Suppressor macrophage treated with lipopolysaccharide for 4 hours (primary cell): ENCODE results near the gene SLC25A43.
"Not testable (repeated sequence)": the region's sequence is repeated elsewhere in the genome, so short reads cannot be mapped to it uniquely, and the experiment has no call there.

ENCODE experiments used
- DNase-seq: peaks from one replicate; pipeline ENCODE4 v3.0.0-alpha.2; 2020

SLC25A43 gene

DNA sequence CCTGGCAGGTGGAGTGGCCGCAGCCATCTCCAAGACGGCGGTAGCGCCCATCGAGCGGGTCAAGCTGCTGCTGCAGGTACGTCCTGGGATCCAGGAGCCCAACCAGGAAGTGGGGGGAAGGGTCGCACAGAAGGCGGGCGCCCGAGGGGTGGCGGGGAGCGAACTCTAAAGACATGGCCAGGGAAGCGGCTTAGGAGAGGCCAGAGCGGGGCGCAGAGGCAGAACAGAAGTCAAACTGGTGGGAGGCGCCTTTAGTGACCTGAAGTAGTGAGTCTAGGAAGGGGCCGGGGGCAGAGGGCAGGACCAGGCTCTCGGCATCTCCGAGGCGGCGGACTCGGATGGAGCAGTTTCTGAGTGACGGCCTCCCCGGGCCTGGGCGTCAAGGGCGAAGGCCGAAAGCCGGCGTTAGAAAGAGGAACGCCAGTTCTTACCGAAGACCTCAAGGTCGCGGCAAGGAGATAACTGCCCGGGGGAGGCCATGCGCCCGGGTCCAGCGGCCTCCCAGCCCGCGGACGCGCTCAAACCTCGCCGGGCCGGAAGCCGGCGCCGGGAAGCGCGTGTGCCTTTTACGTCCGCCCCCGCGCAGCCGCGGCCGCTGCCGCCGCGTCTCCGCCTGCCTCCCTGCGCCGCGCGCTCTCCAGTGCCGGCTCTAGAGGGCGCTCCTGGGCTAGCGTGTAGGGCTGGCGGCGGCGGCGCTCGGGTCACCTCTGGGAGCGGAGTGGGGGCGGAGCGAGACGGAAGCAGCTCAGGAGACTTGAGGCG is 69.6 kb downstream of the SLC25A43 start:
- DNase-seq, result peak; percentile 92

DNA sequence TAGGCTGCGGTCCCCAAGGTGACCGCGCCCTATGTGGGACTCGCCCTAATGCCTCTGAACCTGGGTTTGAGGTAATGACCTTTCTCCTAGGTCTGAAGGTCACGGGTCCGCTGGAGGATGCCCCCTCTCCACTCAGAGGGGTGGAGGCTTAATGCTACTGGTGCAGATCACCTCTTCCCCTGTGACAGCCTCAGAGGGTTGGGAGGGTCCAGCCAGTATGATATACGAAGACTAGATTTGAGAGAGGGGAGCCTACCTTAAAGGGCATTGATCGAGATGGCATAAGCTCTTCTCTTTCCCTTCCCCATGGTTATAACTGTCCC is 70.1 kb downstream of the SLC25A43 start:
- no peak for DNase-seq

DNA sequence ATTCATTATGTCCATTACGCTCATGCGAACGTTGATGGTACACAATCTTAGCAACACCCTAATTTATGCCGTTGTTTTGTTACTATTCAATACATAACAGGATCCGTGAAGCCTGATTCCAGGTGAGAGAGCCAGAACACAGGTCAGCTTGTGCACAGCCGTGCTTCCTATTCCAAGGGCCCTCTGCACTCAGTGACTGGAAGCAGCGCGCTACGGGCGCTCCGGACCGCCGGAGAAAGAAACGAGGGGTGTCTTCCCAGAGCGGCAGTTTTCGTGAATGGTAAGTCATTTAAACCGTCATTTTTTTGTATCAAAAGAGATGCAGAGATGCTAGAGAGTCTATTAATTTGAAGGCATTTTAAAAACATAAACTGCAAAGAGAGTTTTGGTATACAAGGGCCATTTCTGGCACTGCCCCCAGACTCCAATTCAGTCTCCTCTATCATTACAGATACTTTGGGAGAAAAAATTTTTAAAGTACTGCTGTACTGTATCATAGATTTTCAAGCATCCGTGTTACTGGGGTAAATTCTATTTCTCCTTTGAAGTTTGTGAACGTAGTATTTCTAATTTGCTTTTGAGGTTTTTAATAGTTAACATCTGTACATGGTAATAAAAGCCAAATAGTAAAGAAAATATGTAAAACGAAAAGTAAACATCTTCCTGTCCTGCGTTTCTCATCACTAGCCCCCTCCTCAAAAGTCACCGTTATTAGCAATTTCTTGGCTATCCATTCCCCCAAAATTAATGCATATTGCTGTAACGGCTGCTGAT is 75.7 kb downstream of the SLC25A43 start:
- DNase-seq, result no peak

DNA sequence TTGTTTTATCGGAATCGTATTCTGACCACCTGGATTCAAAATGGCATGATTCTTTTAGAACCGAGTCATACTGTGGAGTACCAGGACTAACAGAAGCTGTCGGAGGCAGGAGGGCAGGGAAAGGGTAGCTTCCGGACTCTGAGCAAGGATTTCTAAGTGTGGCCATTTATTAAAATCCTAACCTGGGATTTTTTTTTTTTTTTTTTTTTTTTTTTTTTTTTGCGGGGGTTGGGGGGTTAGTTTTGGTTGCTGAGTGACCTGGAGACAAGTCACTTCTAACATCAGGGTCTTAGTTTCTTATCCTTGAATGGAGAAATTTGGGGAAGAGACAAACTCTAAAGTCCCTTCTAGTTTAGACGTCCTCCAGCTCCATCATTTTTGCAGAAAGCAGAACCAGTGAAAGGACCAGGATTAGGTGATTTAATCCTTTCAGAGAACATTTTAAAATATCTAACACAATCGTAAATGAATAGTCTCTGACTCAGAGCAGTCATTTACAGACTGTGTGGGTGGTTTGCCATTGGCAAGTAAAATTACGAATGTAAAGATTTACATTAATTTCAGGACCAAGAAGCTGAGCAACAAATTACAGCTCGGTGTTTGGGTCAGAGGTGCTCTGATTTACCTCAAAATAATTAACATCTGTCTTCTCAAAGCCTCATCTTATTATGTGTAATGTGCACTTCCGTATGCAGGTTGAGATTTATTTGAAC is 76.4 kb downstream of the SLC25A43 start:
- no peak for DNase-seq

DNA sequence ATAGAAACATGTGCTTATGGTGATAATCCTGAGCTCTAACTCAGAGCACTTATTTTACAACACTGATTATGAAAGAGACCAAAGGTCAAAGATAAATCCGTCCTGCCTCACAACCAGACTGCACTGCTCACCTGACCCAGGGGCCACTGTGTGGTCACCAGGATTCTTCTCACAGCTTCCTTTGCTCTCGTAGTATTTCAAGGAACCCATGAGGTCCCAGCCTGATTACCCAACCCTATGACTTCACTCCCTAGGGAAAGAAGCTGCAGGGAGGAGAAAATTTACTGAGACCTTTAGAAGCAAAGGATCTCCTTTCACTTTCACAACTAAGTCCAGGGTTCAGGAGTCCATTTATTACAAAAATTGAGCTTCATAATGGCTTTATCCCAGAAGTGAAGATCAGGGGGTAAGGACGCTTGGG is 78.7 kb downstream of the SLC25A43 start:
- DNase-seq, result peak; percentile 75

DNA sequence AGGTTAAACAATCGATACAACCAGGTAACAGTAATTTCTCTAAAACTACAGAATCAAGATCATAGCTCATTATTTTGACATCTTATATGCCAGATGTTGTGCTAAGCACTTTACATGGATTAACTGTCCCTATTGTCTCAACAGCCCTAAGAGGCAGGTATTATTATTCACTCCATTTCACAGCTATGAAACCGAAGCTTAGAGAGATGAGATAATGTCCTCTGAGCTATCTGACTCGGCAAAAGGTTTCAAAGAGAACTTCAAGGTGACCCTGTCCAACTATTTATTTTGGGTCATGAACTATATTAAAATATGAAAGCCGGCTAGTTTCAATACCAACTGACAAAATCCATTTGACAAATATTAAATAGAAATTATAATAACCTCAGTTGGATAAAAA is 79.4 kb downstream of the SLC25A43 start:
- no peak for DNase-seq

DNA sequence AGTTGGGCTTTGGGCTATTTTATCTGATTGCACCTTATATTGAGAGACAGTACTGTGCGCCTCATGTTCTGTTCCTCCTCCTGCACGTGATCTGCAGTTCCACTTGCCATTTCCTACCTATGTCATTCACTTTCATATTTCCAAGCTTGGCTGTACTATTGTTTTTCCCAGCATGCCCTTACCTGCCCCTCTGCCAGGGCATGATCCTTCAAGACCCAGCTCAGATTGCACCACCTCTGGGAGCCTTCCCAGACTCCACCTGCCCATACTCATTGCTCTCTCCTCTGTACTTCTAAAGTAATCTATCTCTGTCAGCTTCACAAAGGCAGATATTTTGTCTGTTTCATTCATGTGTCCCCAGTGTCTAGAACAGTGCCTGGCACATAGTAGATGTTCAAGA is 80.7 kb downstream of the SLC25A43 start:
- no peak for DNase-seq

DNA sequence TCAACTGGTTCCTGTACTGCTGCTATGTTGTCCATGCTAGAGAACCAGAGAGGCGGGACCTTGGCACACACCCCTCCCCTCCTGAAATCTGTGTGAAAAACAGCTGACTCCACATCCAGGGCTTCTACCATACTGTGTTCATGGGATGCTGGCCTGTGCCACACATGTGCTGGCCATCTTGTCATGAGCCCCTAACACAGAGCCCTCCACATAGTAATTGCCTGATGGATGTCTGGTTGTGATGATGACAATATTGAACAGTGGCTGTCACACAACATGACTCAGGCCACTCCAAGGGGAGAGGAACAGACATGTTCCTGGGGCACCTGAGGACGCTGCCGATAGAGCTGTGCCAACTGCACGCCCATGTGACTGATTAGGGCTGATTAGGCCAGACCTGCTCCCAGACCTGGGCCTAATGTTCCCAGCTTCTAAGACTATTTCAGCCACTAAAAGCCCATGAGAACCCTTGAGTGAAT is 82.2 kb downstream of the SLC25A43 start:
- no peak for DNase-seq

DNA sequence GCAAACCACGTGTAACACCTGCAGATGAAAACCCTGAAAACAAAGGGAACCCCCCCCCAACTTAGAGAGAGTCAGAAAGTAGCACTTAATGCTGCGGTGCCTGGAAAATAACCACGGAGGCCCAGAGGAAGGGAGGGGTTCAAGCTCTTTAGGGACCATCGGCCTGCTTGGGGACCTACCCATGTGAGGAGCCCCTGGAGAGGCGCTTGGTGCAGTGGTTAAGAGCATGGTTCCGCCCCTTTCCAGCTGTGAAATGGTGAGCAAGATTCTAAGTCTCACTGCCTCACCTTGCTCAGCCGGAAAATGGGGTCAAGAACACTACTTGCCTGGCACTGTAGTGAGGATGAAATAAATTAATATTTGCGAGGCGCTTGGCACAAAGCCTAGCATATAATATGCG is 82.9 kb downstream of the SLC25A43 start:
- DNase-seq, result no peak

DNA sequence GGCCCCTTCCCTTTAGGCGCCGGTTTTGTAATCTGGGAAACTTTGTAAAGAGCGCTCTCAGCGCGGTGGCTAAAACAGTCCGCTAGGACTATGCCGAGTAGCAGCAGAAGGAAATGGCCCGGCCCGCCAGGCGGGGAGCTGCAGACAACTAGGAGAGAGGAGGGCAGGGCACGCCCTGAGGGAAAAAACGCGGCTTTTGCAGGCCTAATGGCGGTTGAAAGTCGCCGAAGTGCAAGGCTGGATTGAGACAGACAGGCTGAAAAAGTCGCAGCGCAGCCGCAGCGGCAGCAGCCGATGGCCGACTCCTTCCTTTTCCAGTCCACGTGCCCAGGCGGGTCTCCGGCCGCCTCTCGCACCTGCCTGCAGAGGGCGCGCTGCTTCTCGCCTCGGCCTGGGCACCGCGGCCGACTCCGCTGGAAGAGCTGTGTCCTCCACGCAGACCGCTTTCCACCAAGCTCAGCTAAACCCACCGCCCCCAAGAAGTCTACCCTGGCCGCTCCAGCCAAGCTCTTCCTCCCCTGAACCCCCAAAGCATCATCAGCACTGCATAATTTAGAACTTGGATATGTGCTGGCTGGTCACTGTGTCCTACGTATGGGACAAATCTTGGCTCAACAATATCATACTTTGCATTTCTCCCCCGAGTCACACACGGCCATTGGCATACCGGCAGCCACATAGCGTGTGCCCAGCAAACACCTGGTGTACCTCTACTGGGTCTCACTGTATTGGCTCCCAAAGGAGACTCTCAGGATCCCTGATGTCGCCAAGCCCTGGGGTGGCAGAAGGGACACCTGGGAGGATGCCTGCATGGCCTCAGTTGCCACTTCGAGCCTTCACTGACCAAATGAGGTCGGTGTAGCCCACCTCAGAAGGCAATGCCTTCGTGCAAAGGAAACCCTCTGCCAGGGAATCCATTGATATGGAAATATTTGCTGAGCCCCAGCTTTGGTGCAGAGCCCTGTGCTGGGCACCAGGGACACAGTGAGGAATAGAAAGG is 83.6 kb downstream of the SLC25A43 start:
- DNase-seq, result peak; percentile 73

DNA sequence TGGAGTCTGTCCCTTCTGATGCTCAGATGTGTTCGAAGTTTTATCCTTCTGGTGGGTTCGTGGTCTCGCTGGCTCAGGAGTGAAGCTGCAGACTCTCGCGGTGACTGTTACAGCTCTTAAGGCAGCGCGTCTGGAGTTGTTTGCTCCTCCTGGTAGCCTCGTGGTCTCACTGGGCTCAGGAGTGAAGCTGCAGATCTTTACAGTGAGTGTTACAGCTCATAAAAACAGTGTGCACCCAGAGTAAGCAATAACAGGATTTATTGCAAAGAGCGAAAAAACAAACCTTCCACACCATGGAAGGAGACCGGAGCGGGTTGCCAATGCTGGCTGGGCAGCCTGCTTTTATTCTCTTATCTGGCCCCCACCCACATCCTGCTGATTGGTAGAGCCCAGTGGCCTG is 87.6 kb downstream of the SLC25A43 start:
- DNase-seq, result no peak

DNA sequence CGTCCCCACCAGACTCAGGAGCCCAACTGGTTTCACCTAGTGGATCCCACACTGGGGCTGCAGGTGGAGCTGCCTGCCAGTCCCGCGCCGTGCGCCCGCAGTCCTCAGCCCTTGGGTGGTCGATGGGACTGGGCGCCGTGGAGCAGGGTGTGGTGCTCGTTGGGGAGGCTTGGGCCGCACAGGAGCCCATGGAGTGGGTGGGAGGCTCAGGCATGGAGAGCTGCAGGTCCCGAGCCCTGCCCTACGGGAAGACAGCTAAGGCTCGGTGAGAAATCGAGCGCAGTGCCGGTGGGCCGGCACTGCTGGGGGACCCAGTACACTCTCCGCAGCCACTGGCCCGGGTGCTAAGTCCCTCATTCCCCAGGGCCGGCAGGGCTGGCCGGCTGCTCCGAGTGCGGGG is 88.6 kb downstream of the SLC25A43 start:
- not testable (repeated sequence) for DNase-seq

DNA sequence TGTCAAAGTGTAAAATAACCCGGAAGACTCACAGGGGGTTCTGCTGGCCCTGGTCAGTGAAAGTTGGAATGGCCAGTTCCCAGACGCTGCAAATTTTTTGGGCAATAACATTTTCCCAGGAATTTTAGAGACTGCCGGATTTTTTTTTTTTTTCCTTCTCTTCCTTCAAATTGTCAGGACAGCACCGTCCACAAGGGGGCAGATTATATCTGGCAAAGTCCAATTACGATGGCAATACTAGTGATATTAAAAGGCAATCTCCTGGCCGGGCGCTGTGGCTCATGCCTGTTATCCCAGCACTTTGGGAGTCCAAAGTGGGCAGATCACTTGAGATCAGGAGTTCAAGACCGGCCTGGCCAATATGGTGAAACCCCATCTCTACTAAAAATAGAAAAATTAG is 89.6 kb downstream of the SLC25A43 start:
- peak; percentile 49 for DNase-seq

DNA sequence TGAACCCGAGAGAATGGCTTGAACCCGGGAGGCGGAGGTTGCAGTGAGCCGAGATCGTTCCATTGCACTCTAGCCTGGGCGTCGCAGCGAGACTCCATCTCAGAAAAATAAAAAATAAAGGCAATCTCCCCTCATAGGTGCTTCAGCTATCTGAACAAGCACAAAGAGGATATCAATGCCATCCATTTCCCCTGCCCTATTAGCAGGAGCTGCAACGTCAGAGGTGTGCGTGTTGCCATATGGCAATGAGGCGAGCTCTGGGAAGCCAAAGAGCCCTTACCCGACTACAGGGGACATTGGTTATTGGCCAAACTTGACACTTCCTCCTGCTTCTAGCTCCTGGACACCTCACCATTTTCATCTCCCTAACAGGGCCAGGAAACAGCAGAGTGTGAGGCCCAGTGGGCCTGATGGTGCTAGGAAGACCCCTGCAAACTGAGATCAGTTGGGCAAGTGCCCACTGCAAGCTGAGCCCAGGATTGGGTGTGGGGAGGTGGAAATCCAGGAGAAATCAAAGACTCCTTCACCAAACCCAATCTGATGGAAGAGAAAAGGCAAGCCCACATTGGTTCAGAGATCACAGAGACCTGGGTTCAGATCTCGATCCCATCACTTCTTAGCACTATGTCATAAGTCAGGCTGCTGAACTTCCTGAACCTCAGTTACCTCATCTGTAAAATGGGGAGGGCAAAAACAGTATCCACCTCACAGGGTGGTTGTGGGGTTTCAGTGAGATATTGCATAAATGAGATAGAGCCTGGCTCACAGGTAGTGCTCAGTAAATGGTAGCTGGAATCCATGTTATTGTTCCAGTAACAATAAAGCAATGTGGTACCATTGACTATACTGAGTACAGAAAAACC is 90.3 kb downstream of the SLC25A43 start:
- no peak for DNase-seq

DNA sequence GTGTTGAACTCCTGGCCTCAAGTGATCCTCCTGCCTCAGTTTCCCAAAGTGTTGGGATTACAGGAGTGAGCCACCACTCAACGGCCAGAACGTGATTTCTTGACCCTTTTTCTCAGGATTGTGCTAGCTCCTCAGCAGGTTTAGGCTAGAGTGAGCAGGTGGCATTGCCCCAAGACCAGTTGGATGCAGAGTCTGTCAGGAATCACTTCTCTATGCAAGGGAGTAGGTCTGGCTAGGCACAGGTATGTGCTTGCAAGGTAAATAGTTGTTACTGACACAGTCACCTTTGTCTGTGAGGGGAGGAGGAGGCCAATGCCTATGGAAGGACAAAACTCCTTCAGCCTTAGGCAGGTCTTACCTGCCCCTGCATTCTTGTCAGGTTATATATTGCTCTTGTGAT is 93.3 kb downstream of the SLC25A43 start:
- DNase-seq, result no peak

DNA sequence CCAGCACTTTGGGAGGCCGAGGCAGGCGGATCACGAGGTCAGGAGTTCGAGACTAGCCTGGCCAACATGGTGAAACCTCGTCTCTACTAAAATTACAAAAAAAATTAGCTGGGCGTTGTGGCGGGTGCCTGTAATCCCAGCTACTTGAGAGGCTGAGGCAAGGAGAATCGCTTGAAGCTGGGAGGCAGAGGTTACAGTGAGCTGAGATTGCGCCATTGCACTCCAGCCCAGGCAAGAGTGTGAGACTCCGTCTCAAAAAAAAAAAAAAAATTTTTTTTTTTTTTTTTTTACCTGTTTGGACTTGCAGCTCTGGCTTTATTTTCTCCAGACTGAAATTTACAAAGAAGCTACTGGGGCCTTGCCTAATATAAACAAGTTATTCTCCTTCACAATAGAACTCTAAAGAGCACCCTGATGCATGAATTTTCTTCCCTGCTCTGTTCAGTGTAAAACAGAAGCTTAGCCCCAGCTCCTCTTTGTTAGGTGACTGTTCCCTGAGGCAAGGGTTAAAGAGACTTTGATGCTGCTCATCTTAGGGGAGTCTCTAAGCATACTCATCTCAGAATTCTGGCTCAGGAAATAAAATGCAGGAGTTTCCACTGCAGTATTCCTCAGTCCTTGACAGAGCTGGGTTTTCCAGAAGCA is 94.8 kb downstream of the SLC25A43 start:
- DNase-seq, result not testable (repeated sequence)

DNA sequence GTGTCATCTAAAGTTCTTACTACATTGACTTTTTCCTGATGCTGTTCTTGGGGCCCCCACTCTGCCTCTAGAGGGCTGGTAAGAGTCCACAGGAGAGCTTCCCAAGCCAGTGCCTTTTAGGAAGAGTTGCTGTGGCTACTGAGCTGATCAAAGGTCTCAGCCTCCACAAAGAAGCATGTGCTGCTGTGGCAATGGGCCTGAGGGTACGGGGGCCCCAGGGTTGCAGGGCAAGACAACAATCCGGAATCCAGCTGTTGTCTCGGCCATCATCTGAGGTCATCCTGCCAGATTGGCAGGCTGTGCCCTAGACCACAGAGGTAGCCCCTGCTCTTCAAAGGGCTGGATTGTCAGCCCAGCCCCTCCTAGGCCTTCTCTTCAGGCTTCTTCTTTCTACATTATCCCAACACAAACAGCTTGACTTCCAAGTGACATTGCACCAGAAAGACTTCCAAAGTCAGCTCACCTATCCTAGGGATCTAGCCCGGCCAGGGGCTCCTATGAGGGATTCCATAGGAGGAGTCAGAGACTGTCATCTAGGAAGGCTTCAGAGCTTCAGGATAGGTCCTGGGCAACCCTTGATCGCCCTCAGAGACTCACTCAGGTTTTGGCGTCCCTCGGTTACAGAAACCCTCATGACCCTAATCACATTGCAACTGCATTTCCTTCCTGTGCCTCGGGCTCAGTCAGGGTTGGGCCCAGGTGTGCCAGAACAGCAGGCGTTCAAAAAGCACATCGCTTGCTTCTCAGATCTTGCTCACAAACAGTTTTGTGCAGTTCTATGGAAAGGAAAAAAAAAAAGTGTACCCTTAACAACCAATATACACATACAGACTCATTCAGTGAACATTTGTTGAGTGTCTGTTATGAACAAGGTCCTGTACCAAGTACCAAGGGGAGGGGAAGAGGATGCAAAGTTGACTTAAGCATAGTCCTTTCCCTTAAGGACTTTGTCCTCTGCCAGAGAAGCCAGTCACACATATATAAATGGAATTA is 96.9 kb downstream of the SLC25A43 start:
- DNase-seq, result no peak

DNA sequence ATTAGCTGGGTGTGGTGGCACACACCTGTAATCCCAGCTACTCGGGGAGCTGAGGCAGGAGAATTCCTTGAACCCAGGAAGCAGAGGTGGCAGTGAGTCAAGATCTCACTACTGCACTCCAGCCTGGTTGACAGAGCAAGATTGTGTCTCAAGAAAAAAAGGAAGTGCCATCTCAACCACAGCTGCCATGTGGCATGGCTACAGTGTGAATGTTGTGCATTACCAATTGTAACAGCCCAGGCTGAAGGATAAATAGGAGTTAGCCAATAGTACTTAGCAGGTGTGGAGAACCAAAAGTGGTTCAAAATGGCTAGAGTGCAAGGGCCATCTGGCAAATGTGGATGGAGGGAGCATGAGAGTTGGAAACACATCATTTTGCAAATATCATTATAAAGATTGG is 98.0 kb downstream of the SLC25A43 start:
- DNase-seq, result no peak

DNA sequence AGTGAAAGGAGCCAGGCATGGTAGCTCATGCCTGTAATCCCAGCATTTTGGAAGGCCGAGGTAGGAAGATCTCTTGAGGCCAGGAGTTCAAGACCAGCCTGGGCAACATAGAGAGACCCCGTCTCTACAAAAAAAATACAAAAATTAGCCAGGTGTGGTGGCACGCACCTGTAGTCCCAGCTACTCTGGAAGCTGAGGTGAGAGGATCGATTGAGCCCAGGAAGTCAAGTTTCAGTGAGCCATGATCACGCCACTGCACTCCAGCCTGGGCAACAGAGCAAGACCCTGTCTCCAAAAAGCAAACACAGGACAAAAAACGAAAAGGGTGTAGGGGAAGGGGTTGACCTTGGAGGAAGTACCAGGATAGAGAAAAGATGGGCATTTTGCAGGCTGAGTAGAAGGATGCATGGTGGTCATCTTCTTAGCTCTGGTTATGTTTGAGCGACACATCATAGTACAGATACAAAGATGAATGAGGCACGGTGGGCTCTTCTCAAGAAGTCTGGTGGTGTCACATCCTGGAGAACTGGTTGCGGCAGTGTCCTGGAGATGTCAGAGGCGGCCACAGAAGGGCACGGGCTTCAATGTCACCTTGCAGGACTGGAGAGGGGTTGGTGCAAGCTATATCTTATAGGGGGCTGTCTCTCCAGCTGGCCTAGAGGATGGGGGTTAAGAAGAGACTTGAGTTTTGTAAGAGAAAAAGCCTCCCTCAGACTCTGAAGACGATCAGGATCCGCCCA is 101.1 kb downstream of the SLC25A43 start:
- DNase-seq, result no peak
